ENCODE data around the gene XIRP2. TPM values are rescaled to one million over a fixed set of nuclear protein-coding genes. Genes with fewer than 3 reads are reported as not detected.

XIRP2 gene
- total RNA-seq = not detected

- H3K36me3 Mint-ChIP-seq (ENCODE audit: low read depth) = no peaks in the 10 kb centered on the region
- ChIA-PET CTCF (no interaction called here), POLR2A (no interaction called here)
- no peak for ATAC-seq
- no peak for DNase-seq
- H3K4me3 Mint-ChIP-seq = no peak within 1 kb of the TSS
- no peak within 1 kb of the TSS for H3K27ac Mint-ChIP-seq
- H3K27me3 Mint-ChIP-seq = no peaks in the 10 kb centered on the region
- intact Hi-C loops (cut with DNase I, micrococcal nuclease) = no loop called here
- H3K9me3 Mint-ChIP-seq (ENCODE audit: low read depth) = no peaks in the 10 kb centered on the region
- H3K4me1 Mint-ChIP-seq = no peaks in the 10 kb centered on the region
These were observed at the start of gene XIRP2 for GRCh38 chr2:166888180-166888579. TSS of gene XIRP2 (plus strand) at chr2:166888480. CDS start at chr2:166903483, 15,003 bp downstream.

GRCh38 chr2:166841152-166841551 is 47.1 kb upstream of the XIRP2 start:
- ChIA-PET CTCF (no interaction called here), POLR2A (no interaction called here)
- ATAC-seq = no peak
- Mint-ChIP-seq H3K27ac (no peak overlapping the region), H3K9me3 (ENCODE audit: low read depth) (no peaks in the 10 kb centered on the region), H3K27me3 (peaks cover 2% of the 10 kb centered on the region), H3K4me1 (no peaks in the 10 kb centered on the region), H3K4me3 (no peak overlapping the region), H3K36me3 (ENCODE audit: low read depth) (no peaks in the 10 kb centered on the region)
- no peak for DNase-seq
- intact Hi-C loops (cut with DNase I, micrococcal nuclease) = no loop called here

- Mint-ChIP-seq H3K27ac (no peak overlapping the region), H3K27me3 (peaks cover 2% of the 10 kb centered on the region), H3K4me1 (no peaks in the 10 kb centered on the region), H3K4me3 (no peak overlapping the region), H3K36me3 (ENCODE audit: low read depth) (no peaks in the 10 kb centered on the region), H3K9me3 (ENCODE audit: low read depth) (peaks cover 2% of the 10 kb centered on the region)
- ATAC-seq = no peak
- ChIA-PET POLR2A (no interaction called here), CTCF (no interaction called here)
- DNase-seq = no peak
- intact Hi-C loops (cut with DNase I, micrococcal nuclease) = no loop called here
These were observed 46.6 kb upstream of the XIRP2 start for GRCh38 chr2:166841679-166842078.

GRCh38 chr2:166844111-166844510 is 44.2 kb upstream of the XIRP2 start:
- Mint-ChIP-seq H3K27ac (no peak overlapping the region), H3K27me3 (peaks cover 1% of the 10 kb centered on the region), H3K9me3 (ENCODE audit: low read depth) (peaks cover 10% of the 10 kb centered on the region), H3K4me3 (no peak overlapping the region), H3K36me3 (ENCODE audit: low read depth) (peaks cover 2% of the 10 kb centered on the region), H3K4me1 (no peaks in the 10 kb centered on the region)
- ATAC-seq (no peak), DNase-seq (no peak)
- ChIA-PET POLR2A (no interaction called here), CTCF (no interaction called here)
- intact Hi-C loops (cut with DNase I, micrococcal nuclease) = no loop called here

GRCh38 chr2:166862468-166863132 is 25.7 kb upstream of the XIRP2 start:
- H3K4me3 Mint-ChIP-seq = no peak overlapping the region
- no peaks in the 10 kb centered on the region for H3K36me3 Mint-ChIP-seq (ENCODE audit: low read depth)
- CTCF ChIA-PET = no interaction called here
- H3K27me3 Mint-ChIP-seq = no peaks in the 10 kb centered on the region
- DNase-seq (no peak), ATAC-seq (no peak)
- no peaks in the 10 kb centered on the region for H3K9me3 Mint-ChIP-seq (ENCODE audit: low read depth)
- no peaks in the 10 kb centered on the region for H3K4me1 Mint-ChIP-seq
- POLR2A ChIA-PET = no interaction called here
- intact Hi-C loops (cut with DNase I, micrococcal nuclease) = no loop called here
- H3K27ac Mint-ChIP-seq = no peak overlapping the region

- ATAC-seq = no peak
- H3K4me3 Mint-ChIP-seq = no peak overlapping the region
- ChIA-PET CTCF (no interaction called here), POLR2A (no interaction called here)
- H3K27me3 Mint-ChIP-seq = no peaks in the 10 kb centered on the region
- H3K36me3 Mint-ChIP-seq (ENCODE audit: low read depth) = no peaks in the 10 kb centered on the region
- no peak for DNase-seq
- intact Hi-C loops (cut with DNase I, micrococcal nuclease) = no loop called here
- H3K27ac Mint-ChIP-seq = no peak overlapping the region
- no peaks in the 10 kb centered on the region for H3K4me1 Mint-ChIP-seq
- peaks cover 3% of the 10 kb centered on the region for H3K9me3 Mint-ChIP-seq (ENCODE audit: low read depth)
These were observed 20.3 kb upstream of the XIRP2 start for GRCh38 chr2:166867874-166868514.

GRCh38 chr2:166870346-166870745 is 17.9 kb upstream of the XIRP2 start:
- H3K27me3 Mint-ChIP-seq = no peaks in the 10 kb centered on the region
- H3K27ac Mint-ChIP-seq = no peak overlapping the region
- H3K4me1 Mint-ChIP-seq = no peaks in the 10 kb centered on the region
- no peak for DNase-seq
- ChIA-PET POLR2A (no interaction called here), CTCF (no interaction called here)
- no peak overlapping the region for H3K4me3 Mint-ChIP-seq
- no peaks in the 10 kb centered on the region for H3K36me3 Mint-ChIP-seq (ENCODE audit: low read depth)
- H3K9me3 Mint-ChIP-seq (ENCODE audit: low read depth) = peaks cover 3% of the 10 kb centered on the region
- ATAC-seq = no peak
- intact Hi-C loops (cut with DNase I, micrococcal nuclease) = no loop called here

- Mint-ChIP-seq H3K9me3 (ENCODE audit: low read depth) (no peaks in the 10 kb centered on the region), H3K4me1 (no peaks in the 10 kb centered on the region), H3K27ac (no peak overlapping the region), H3K36me3 (ENCODE audit: low read depth) (no peaks in the 10 kb centered on the region), H3K4me3 (no peak overlapping the region), H3K27me3 (no peaks in the 10 kb centered on the region)
- ATAC-seq = no peak
- intact Hi-C loops (cut with DNase I, micrococcal nuclease) = no loop called here
- no peak for DNase-seq
- ChIA-PET POLR2A (interaction anchor here (0.6 kb wide), 2 partner anchors 301 to 924 kb away, joined by 4 to 5 read pairs; no protein-coding TSS in a partner anchor), CTCF (no interaction called here)
These were observed 7.1 kb upstream of the XIRP2 start for GRCh38 chr2:166881177-166881576.

GRCh38 chr2:166882851-166883250 is 5.4 kb upstream of the XIRP2 start:
- Mint-ChIP-seq H3K27ac (no peak overlapping the region), H3K4me3 (no peak overlapping the region), H3K9me3 (ENCODE audit: low read depth) (no peaks in the 10 kb centered on the region), H3K36me3 (ENCODE audit: low read depth) (no peaks in the 10 kb centered on the region), H3K27me3 (no peaks in the 10 kb centered on the region), H3K4me1 (no peaks in the 10 kb centered on the region)
- no peak for DNase-seq
- CTCF ChIA-PET = no interaction called here
- POLR2A ChIA-PET = no interaction called here
- intact Hi-C loops (cut with DNase I, micrococcal nuclease) = no loop called here
- ATAC-seq = no peak

GRCh38 chr2:166891727-166892126 is 3.4 kb downstream of the XIRP2 start:
- CTCF ChIA-PET = no interaction called here
- ATAC-seq = no peak

GRCh38 chr2:166892397-166892796 is 4.1 kb downstream of the XIRP2 start:
- no peak for DNase-seq
- CTCF ChIA-PET = no interaction called here
- no peak overlapping the region for H3K4me3 Mint-ChIP-seq
- H3K4me1 Mint-ChIP-seq = no peaks in the 10 kb centered on the region
- no peaks in the 10 kb centered on the region for H3K27me3 Mint-ChIP-seq
- intact Hi-C loops (cut with DNase I, micrococcal nuclease) = no loop called here
- no peaks in the 10 kb centered on the region for H3K36me3 Mint-ChIP-seq (ENCODE audit: low read depth)
- H3K27ac Mint-ChIP-seq = no peak overlapping the region
- POLR2A ChIA-PET = no interaction called here
- H3K9me3 Mint-ChIP-seq (ENCODE audit: low read depth) = no peaks in the 10 kb centered on the region
- ATAC-seq = no peak

More at GRCh38 chr2:166891727-166892126, 3.4 kb downstream of the XIRP2 start:
- DNase-seq = no peak
- H3K36me3 Mint-ChIP-seq (ENCODE audit: low read depth) = no peaks in the 10 kb centered on the region
- H3K9me3 Mint-ChIP-seq (ENCODE audit: low read depth) = no peaks in the 10 kb centered on the region
- no peaks in the 10 kb centered on the region for H3K4me1 Mint-ChIP-seq
- intact Hi-C loops (cut with DNase I, micrococcal nuclease) = no loop called here
- H3K27ac Mint-ChIP-seq = no peak overlapping the region
- H3K4me3 Mint-ChIP-seq = no peak overlapping the region
- H3K27me3 Mint-ChIP-seq = no peaks in the 10 kb centered on the region
- POLR2A ChIA-PET = no interaction called here

GRCh38 chr2:166895243-166895642 is 7.0 kb downstream of the XIRP2 start:
- no peaks in the 10 kb centered on the region for H3K9me3 Mint-ChIP-seq (ENCODE audit: low read depth)
- intact Hi-C loops (cut with DNase I, micrococcal nuclease) = no loop called here

More at GRCh38 chr2:166895243-166895642, 7.0 kb downstream of the XIRP2 start:
- ChIA-PET CTCF (no interaction called here), POLR2A (no interaction called here)
- H3K4me3 Mint-ChIP-seq = no peak overlapping the region
- no peaks in the 10 kb centered on the region for H3K27me3 Mint-ChIP-seq
- no peak overlapping the region for H3K27ac Mint-ChIP-seq
- no peaks in the 10 kb centered on the region for H3K4me1 Mint-ChIP-seq
- no peaks in the 10 kb centered on the region for H3K36me3 Mint-ChIP-seq (ENCODE audit: low read depth)
- DNase-seq (no peak), ATAC-seq (no peak)

Data from activated CD4-positive, alpha-beta T cell treated with anti-CD3 and anti-CD28 coated beads for 36 hours (primary cell).